Hepatocyte (in vitro differentiated cells): ENCODE results near the gene LYRM4. TPM values are rescaled to one million over a fixed set of nuclear protein-coding genes. Genes with fewer than 3 reads are reported as not detected.

Source experiments
- DNase-seq: peaks from one replicate; pipeline ENCODE4 v3.0.0-alpha.2; 2016; ENCODE audit warnings: low spot score
- H2AFZ ChIP-seq: fragments of 200-600 bp; sonication (generic); 2 replicates; pipeline ENCODE4 v1.6.0; 2016; ENCODE audit warnings: antibody characterized with exemption, mild to moderate bottlenecking
- H3K27ac ChIP-seq: fragments of 200-600 bp; sonication (generic); 2 replicates; pipeline ENCODE4 v1.5.1; 2016; ENCODE audit warnings: mild to moderate bottlenecking
- H3K27me3 ChIP-seq: fragments of 200-600 bp; sonication (generic); 2 replicates; pipeline ENCODE4 v1.6.1; 2016
- H3K36me3 ChIP-seq: fragments of 200-600 bp; sonication (generic); replicated peaks from 2 replicates; pipeline ENCODE4 v1.5.1; 2016; ENCODE audit warnings: low read depth; ENCODE audit not compliant: insufficient read depth
- H3K4me1 ChIP-seq: fragments of 200-600 bp; sonication (generic); 2 replicates; pipeline ENCODE4 v1.5.1; 2016; ENCODE audit warnings: mild to moderate bottlenecking, moderate library complexity; ENCODE audit not compliant: insufficient read depth
- H3K4me2 ChIP-seq: fragments of 200-600 bp; sonication (generic); 2 replicates; pipeline ENCODE4 v1.6.0; 2016
- H3K4me3 ChIP-seq: fragments of 200-600 bp; sonication (generic); 2 replicates; pipeline ENCODE4 v1.5.1; 2016; ENCODE audit warnings: mild to moderate bottlenecking
- H3K79me2 ChIP-seq: fragments of 200-600 bp; sonication (generic); 2 replicates; pipeline ENCODE4 v1.6.0; 2017; ENCODE audit warnings: mild to moderate bottlenecking
- H3K9me2 ChIP-seq: fragments of 200-600 bp; sonication (generic); replicated peaks from 2 replicates; pipeline ENCODE4 v1.6.0; 2017; ENCODE audit warnings: mild to moderate bottlenecking; ENCODE audit not compliant: insufficient read depth
- H3K9me3 ChIP-seq: fragments of 200-600 bp; sonication (generic); 2 replicates; pipeline ENCODE4 v1.5.1; 2016; ENCODE audit warnings: low read depth, mild to moderate bottlenecking
- H4K20me1 ChIP-seq: fragments of 200-600 bp; sonication (generic); 2 replicates; pipeline ENCODE4 v1.6.0; 2016; ENCODE audit warnings: mild to moderate bottlenecking; ENCODE audit not compliant: insufficient read depth, poor library complexity, severe bottlenecking
- CTCF ChIP-seq: fragments of 200-600 bp; sonication (generic); IDR thresholded peaks from 2 replicates; pipeline ENCODE4 v1.5.1; 2016; ENCODE audit warnings: antibody characterized with exemption, mild to moderate bottlenecking; ENCODE audit not compliant: poor library complexity
- EZH2 ChIP-seq: fragments of 200-600 bp; sonication (generic); IDR thresholded peaks from 2 replicates; pipeline ENCODE4 v1.6.1; 2016; ENCODE audit warnings: antibody characterized with exemption, mild to moderate bottlenecking, borderline replicate concordance
- EZH2phosphoT487 ChIP-seq: fragments of 200-600 bp; sonication (generic); IDR thresholded peaks from one replicate; pipeline ENCODE4 v1.6.1; 2018; ENCODE audit warnings: antibody characterized with exemption, mild to moderate bottlenecking, low read depth, moderate library complexity; ENCODE audit not compliant: unreplicated experiment, severe bottlenecking
- WGBS: methylation state at CpG from one replicate; pipeline ENCODE4 v1.1.6; 2016; ENCODE audit warnings: low lambda C conversion rate; ENCODE audit errors: missing lambda C conversion rate; 5-methylcytosine and 5-hydroxymethylcytosine counted together
- polyA plus RNA-seq: library from polyadenylated mRNA; unstranded; fragments of >200 nt; fragmentation: Nextera tagmentation; extraction: Ambion mirVana; gene quantifications from 2 replicates; pipeline ENCODE4 v1.2.1, GENCODE V29; 2016
- total RNA-seq: library from RNA; depleted of rRNA; stranded (reverse); fragments of >200 nt; gene quantifications from 2 replicates; pipeline ENCODE4 v1.2.3, GENCODE V29; 2014

Gene LYRM4
- total and polyA plus RNA-seq, 2 experiments from 2014 or later = 20.5 to 22.9 TPM

GRCh38 chr6:5098501-5099270 lies 162.1 kb downstream of the LYRM4 start:
- no peak for DNase-seq
- Histone ChIP-seq H2AFZ (no peak overlapping the region), H3K36me3 (no peaks in the 10 kb centered on the region), H3K79me2 (no peaks in the 10 kb centered on the region), H3K9me2 (no peaks in the 10 kb centered on the region), H3K27me3 (no peaks in the 10 kb centered on the region), H3K4me2 (no peak overlapping the region), H3K9me3 (no peaks in the 10 kb centered on the region), H3K4me3 (no peak overlapping the region), H4K20me1 (no peaks in the 10 kb centered on the region), H3K4me1 (no peaks in the 10 kb centered on the region), H3K27ac (no peak overlapping the region)
- no peak for TF ChIP-seq EZH2phosphoT487
- TF ChIP-seq CTCF = no peak
- no peak for TF ChIP-seq EZH2
- WGBS = 95% methylated on average over 14 of the region's 14 CpGs

GRCh38 chr6:5096482-5096881 lies 164.3 kb downstream of the LYRM4 start:
- H3K79me2 ChIP-seq = no peaks in the 10 kb centered on the region
- no peak overlapping the region for H2AFZ ChIP-seq
- no peak overlapping the region for H3K4me3 ChIP-seq
- H3K9me3 ChIP-seq = no peaks in the 10 kb centered on the region
- no peaks in the 10 kb centered on the region for H3K36me3 ChIP-seq
- H3K27me3 ChIP-seq = no peaks in the 10 kb centered on the region
- 96% methylated on average over 2 of the region's 2 CpGs for WGBS
- H3K27ac ChIP-seq = no peak overlapping the region
- H3K4me1 ChIP-seq = no peaks in the 10 kb centered on the region
- no peak overlapping the region for H3K4me2 ChIP-seq
- H4K20me1 ChIP-seq = no peaks in the 10 kb centered on the region
- no peak for TF ChIP-seq CTCF
- no peak for TF ChIP-seq EZH2
- TF ChIP-seq EZH2phosphoT487 = no peak
- no peaks in the 10 kb centered on the region for H3K9me2 ChIP-seq
- DNase-seq = no peak

GRCh38 chr6:5095236-5095635 lies 165.5 kb downstream of the LYRM4 start:
- 96% methylated on average over 3 of the region's 3 CpGs for WGBS
- Histone ChIP-seq H2AFZ (no peak overlapping the region), H3K4me3 (no peak overlapping the region), H3K4me2 (no peak overlapping the region), H3K36me3 (no peaks in the 10 kb centered on the region), H3K9me3 (no peaks in the 10 kb centered on the region), H3K27me3 (peaks cover 3% of the 10 kb centered on the region), H3K9me2 (no peaks in the 10 kb centered on the region), H3K79me2 (no peaks in the 10 kb centered on the region), H3K27ac (no peak overlapping the region), H3K4me1 (no peaks in the 10 kb centered on the region), H4K20me1 (no peaks in the 10 kb centered on the region)
- TF ChIP-seq CTCF = no peak
- no peak for TF ChIP-seq EZH2
- no peak for TF ChIP-seq EZH2phosphoT487
- no peak for DNase-seq

GRCh38 chr6:5094327-5094726 lies 166.4 kb downstream of the LYRM4 start:
- no peak overlapping the region for H3K27ac ChIP-seq
- no peak for DNase-seq
- no peak overlapping the region for H3K4me2 ChIP-seq
- H3K79me2 ChIP-seq = no peaks in the 10 kb centered on the region
- H3K9me2 ChIP-seq = no peaks in the 10 kb centered on the region
- H3K36me3 ChIP-seq = no peaks in the 10 kb centered on the region
- H2AFZ ChIP-seq = no peak overlapping the region
- no peak overlapping the region for H3K4me3 ChIP-seq
- H3K9me3 ChIP-seq = no peaks in the 10 kb centered on the region
- 73% methylated on average over 3 of the region's 3 CpGs for whole genome bisulfite sequencing
- H3K4me1 ChIP-seq = no peaks in the 10 kb centered on the region
- TF ChIP-seq EZH2phosphoT487 (no peak), EZH2 (no peak)
- no peaks in the 10 kb centered on the region for H4K20me1 ChIP-seq
- H3K27me3 ChIP-seq = peaks cover 3% of the 10 kb centered on the region
